ENCODE results near the gene SMURF2.
A peak's percentile ranks its signal among the peaks of the same experiment; 100 is the strongest.

SMURF2 gene

GRCh38 chr17:64535357-64535756 lies 126.8 kb downstream of the SMURF2 start:
- no peak for TF ChIP-seq CTCF (IDR thresholded peaks at IDR 0.05; ENCODE audit: insufficient read depth, low read length, poor library complexity, severe bottlenecking)
- Histone ChIP-seq H3K36me3 (ENCODE audit: control insufficient read depth, insufficient read depth, low read length) (peaks cover 23% of the 10 kb centered on the region), H3K27me3 (replicated peaks; ENCODE audit: control insufficient read depth, insufficient read depth, low read length) (no peaks in the 10 kb centered on the region), H3K4me3 (replicated peaks; ENCODE audit: low read depth, low read length) (no peak overlapping the region)
- no peak for DNase-seq (ENCODE audit: extremely low read depth, insufficient read length)

DNA sequence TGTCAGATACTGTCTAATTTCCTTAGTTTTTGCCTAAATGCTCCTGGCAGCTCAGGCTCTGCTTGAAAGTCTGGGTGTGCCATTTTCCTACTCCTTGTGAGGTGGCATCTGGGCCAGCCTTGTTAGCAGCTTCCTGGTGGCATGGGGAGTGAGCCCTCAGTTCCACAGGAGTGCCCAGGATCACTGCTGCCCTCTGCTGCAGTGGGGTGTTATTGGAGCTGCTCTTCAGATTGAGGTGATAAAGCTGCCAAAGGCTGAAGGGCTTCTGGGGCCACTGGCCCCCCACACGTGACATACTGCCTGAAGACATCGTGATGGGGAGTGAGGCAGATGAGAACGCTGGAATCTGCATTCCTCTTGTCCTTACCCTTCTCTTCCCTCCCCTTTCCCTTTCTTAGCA lies 127.9 kb downstream of the SMURF2 start:
- DNase-seq (ENCODE audit: extremely low read depth, insufficient read length): no peak
- no peak overlapping the region for H3K4me3 ChIP-seq (replicated peaks; ENCODE audit: low read depth, low read length)
- peak; percentile 35 for TF ChIP-seq CTCF (IDR thresholded peaks at IDR 0.05; ENCODE audit: insufficient read depth, low read length, poor library complexity, severe bottlenecking)
- H3K27me3 ChIP-seq (replicated peaks; ENCODE audit: control insufficient read depth, insufficient read depth, low read length): no peaks in the 10 kb centered on the region
- peaks cover 25% of the 10 kb centered on the region for H3K36me3 ChIP-seq (ENCODE audit: control insufficient read depth, insufficient read depth, low read length)

DNA sequence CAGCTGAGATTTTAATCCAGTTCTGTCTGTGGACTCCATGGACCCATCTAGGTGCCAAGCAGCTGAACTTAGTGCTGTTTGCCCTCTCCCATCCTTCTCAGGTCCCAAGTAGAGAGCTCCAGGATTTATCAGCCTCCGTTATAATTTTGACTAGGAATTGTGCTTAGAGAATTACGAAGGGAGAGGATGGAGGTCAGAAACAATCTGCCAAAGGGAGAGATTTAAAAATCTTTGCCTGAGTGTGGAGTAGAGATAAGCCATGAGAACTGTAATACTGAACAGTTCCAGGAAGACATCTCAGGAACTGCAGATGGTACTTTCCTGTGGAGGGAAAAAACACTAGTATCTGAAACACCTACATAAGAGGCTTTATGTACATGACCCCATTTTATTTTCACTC lies 128.3 kb downstream of the SMURF2 start:
- H3K4me3 ChIP-seq (replicated peaks; ENCODE audit: low read depth, low read length): no peak overlapping the region
- peaks cover 27% of the 10 kb centered on the region for H3K36me3 ChIP-seq (ENCODE audit: control insufficient read depth, insufficient read depth, low read length)
- DNase-seq (ENCODE audit: extremely low read depth, insufficient read length): no peak
- no peaks in the 10 kb centered on the region for H3K27me3 ChIP-seq (replicated peaks; ENCODE audit: control insufficient read depth, insufficient read depth, low read length)
- TF ChIP-seq CTCF (IDR thresholded peaks at IDR 0.05; ENCODE audit: insufficient read depth, low read length, poor library complexity, severe bottlenecking): no peak

GRCh38 chr17:64532409-64532808 lies 129.7 kb downstream of the SMURF2 start:
- no peak for TF ChIP-seq CTCF (IDR thresholded peaks at IDR 0.05; ENCODE audit: insufficient read depth, low read length, poor library complexity, severe bottlenecking)
- Histone ChIP-seq H3K36me3 (ENCODE audit: control insufficient read depth, insufficient read depth, low read length) (peaks cover 25% of the 10 kb centered on the region), H3K4me3 (replicated peaks; ENCODE audit: low read depth, low read length) (no peak overlapping the region), H3K27me3 (replicated peaks; ENCODE audit: control insufficient read depth, insufficient read depth, low read length) (no peaks in the 10 kb centered on the region)
- no peak for DNase-seq (ENCODE audit: extremely low read depth, insufficient read length)

- no peak for TF ChIP-seq CTCF (IDR thresholded peaks at IDR 0.05; ENCODE audit: insufficient read depth, low read length, poor library complexity, severe bottlenecking)
- DNase-seq (ENCODE audit: extremely low read depth, insufficient read length): no peak
- Histone ChIP-seq H3K27me3 (replicated peaks; ENCODE audit: control insufficient read depth, insufficient read depth, low read length) (no peaks in the 10 kb centered on the region), H3K36me3 (ENCODE audit: control insufficient read depth, insufficient read depth, low read length) (peaks cover 25% of the 10 kb centered on the region), H3K4me3 (replicated peaks; ENCODE audit: low read depth, low read length) (no peak overlapping the region)
These were observed 130.1 kb downstream of the SMURF2 start for GRCh38 chr17:64531955-64532371.

- no peaks in the 10 kb centered on the region for H3K27me3 ChIP-seq (replicated peaks; ENCODE audit: control insufficient read depth, insufficient read depth, low read length)
- H3K4me3 ChIP-seq (replicated peaks; ENCODE audit: low read depth, low read length): no peak overlapping the region
- TF ChIP-seq CTCF (IDR thresholded peaks at IDR 0.05; ENCODE audit: insufficient read depth, low read length, poor library complexity, severe bottlenecking): no peak
- DNase-seq (ENCODE audit: extremely low read depth, insufficient read length): no peak
- H3K36me3 ChIP-seq (ENCODE audit: control insufficient read depth, insufficient read depth, low read length): peaks cover 18% of the 10 kb centered on the region
These were observed 132.9 kb downstream of the SMURF2 start for GRCh38 chr17:64529221-64529620.
